ENCODE data around the gene LIN28B. TPM values are rescaled to one million over a fixed set of nuclear protein-coding genes. Genes with fewer than 3 reads are reported as not detected.

LIN28B gene, protein sequence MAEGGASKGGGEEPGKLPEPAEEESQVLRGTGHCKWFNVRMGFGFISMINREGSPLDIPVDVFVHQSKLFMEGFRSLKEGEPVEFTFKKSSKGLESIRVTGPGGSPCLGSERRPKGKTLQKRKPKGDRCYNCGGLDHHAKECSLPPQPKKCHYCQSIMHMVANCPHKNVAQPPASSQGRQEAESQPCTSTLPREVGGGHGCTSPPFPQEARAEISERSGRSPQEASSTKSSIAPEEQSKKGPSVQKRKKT
- total RNA-seq (not detected), polyA plus RNA-seq (ENCODE audit: insufficient read length in 6 of 6) (under 1 TPM; 0.09 to 0.44 (median 0.29) TPM)
- long read RNA-seq, donor 1, result 0 reads
- long read RNA-seq, donor 2, result 0 reads
- long read RNA-seq, donor 3, result 0 reads
- long read RNA-seq, donor 4, result 0 reads
- long read RNA-seq, donor 5, result 0 reads
- long read RNA-seq, donor 6, result 0 reads
- long read RNA-seq, donor 7, result 0 reads
- long read RNA-seq, donor 8, full-length matches to known transcripts, result 1 of 1 reads
- long read RNA-seq, donor 8, partial matches to known transcripts, result 0 of 1 reads
- long read RNA-seq, donor 8, other reads (novel, unspliced or antisense), result 0 of 1 reads
- long read RNA-seq, donor 9, result 0 reads
- long read RNA-seq, donor 10, result 0 reads
- long read RNA-seq, donor 11, result 0 reads
- long read RNA-seq, donor 12, result 0 reads

DNA sequence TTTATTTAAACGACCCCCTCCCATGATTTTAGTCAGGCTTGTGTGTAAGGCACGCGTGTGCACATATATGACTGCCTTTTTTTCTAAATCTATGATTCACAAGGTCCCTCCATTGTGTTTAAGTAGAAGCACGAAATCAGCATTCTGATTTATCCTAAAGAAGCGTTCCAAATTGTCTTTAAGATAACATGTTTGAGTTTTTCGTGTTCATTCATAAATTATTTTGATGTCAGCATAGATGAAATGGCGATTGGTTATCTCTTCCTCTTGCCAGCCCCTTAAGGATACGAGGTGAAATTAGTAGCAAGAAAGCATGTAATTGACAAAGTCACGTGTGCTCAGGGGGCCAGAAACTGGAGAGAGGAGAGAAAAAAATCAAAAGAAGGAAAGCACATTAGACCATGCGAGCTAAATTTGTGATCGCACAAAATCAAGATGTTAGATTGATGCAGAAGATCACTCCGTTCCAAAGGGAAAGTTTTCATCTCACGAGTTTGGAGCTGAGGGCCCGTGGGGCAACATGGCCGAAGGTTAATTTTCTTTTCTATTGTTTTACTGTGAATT lies at the start of gene LIN28B:
TSS of gene LIN28B (plus strand) at position 377 of the 564 bp plus-strand sequence. CDS start at position 521, 144 bp downstream.
- H3K27me3 ChIP-seq, result peaks cover 90 to 93% of the 10 kb centered on the region in 2 donors
- no peaks in the 10 kb centered on the region for H3K4me1 ChIP-seq
- DNase-seq, result no peak
- H3K4me3 ChIP-seq, result no peak within 1 kb of the TSS
- H3K9me3 ChIP-seq, result no peaks in the 10 kb centered on the region
- TF ChIP-seq, protein P1, sequence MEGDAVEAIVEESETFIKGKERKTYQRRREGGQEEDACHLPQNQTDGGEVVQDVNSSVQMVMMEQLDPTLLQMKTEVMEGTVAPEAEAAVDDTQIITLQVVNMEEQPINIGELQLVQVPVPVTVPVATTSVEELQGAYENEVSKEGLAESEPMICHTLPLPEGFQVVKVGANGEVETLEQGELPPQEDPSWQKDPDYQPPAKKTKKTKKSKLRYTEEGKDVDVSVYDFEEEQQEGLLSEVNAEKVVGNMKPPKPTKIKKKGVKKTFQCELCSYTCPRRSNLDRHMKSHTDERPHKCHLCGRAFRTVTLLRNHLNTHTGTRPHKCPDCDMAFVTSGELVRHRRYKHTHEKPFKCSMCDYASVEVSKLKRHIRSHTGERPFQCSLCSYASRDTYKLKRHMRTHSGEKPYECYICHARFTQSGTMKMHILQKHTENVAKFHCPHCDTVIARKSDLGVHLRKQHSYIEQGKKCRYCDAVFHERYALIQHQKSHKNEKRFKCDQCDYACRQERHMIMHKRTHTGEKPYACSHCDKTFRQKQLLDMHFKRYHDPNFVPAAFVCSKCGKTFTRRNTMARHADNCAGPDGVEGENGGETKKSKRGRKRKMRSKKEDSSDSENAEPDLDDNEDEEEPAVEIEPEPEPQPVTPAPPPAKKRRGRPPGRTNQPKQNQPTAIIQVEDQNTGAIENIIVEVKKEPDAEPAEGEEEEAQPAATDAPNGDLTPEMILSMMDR (IDR thresholded peaks at IDR 0.05), result no peak
- no peak within 1 kb of the TSS for H3K27ac ChIP-seq
- intact Hi-C loops (cut with DNase I), result no loop called here
- H3K36me3 ChIP-seq, result no peaks in the 10 kb centered on the region
- no peak for ATAC-seq

DNA sequence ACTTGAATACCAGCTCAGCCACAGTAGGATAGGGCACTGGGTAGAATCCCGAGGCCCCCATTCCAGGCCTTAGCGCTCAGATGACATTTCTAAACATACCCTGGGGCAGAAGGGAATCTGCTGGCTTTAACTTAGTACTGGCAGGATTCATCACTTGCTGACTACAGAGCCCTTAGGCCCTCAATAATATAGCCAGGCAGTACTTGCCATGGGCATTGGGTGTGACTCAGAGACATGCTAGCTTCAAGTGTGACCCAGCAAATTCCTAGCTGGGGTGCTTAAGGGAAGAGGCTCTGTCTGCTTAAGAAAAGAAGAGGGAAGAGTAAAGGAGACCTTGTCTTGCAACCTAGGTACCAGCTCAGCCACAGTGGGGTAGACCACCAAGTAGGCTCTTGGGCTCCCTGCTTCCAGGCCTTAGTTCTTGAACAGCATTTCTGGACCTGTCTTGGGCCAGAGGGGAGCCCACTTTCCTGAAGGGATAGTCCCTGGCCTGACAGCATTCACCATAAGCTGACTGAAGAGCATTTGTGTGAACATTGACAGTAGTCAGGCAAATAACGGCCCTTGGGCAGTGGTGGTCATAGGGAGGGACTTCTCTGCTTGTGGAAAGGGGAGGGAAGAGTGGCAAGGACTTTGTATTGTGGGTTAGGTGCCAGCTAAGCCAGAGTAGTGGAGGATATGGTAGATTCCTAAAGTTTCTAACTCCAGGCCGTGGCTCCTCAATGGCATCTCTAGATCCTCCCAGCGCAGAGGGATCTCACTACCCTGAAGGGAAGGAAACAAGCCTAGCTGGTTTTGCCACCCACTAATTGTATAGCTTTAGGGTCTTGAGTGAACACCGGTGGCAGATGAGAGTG lies 48.6 kb upstream of the LIN28B start:
- H3K4me1 ChIP-seq, result no peaks in the 10 kb centered on the region
- TF ChIP-seq, protein P1 (IDR thresholded peaks at IDR 0.05), result no peak
- DNase-seq (no peak), ATAC-seq (no peak)
- no peaks in the 10 kb centered on the region for H3K27me3 ChIP-seq
- H3K36me3 ChIP-seq, result no peaks in the 10 kb centered on the region
- H3K4me3 ChIP-seq, result no peak overlapping the region
- peaks cover 0 to 12% of the 10 kb centered on the region in 2 donors for H3K9me3 ChIP-seq
- intact Hi-C loops (cut with DNase I), result no loop called here
- no peak overlapping the region for H3K27ac ChIP-seq

DNA sequence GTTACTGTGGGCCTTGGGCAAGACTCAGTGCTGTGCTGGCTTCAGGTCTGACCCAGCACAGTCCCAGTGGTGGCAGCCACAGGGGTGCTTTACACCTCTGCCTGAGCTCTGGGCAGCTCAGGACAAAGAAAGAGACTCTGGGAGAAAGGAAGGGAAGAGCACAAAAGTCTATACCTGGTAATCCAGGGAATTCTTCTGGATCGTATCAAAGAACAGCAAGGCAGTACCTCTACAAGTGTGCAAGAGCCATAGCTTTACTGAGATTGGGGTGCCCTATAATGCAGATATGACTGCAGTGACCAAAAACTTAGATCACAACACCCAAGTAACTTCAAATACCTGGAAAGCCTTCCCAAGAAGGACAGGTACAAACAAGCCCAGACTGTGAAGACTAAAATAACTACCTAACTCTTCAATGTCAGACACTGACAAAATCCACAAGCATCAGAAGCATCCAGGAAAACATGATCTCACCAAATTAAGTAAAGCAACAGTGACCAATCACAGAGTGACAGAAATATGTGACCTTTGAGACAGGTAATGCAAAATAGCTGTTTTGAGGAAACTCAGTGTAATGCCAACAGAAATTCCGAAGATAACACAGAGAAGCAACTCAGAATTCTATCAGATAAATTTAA lies 47.9 kb upstream of the LIN28B start:
- ATAC-seq, result no peak
- no peaks in the 10 kb centered on the region for H3K27me3 ChIP-seq
- no peaks in the 10 kb centered on the region for H3K4me1 ChIP-seq
- no peak for DNase-seq
- no peak overlapping the region for H3K4me3 ChIP-seq
- H3K36me3 ChIP-seq, result no peaks in the 10 kb centered on the region
- H3K9me3 ChIP-seq, result peaks cover 0 to 11% of the 10 kb centered on the region in 2 donors
- H3K27ac ChIP-seq, result no peak overlapping the region
- TF ChIP-seq, protein P1 (IDR thresholded peaks at IDR 0.05), result no peak
- intact Hi-C loops (cut with DNase I), result no loop called here

DNA sequence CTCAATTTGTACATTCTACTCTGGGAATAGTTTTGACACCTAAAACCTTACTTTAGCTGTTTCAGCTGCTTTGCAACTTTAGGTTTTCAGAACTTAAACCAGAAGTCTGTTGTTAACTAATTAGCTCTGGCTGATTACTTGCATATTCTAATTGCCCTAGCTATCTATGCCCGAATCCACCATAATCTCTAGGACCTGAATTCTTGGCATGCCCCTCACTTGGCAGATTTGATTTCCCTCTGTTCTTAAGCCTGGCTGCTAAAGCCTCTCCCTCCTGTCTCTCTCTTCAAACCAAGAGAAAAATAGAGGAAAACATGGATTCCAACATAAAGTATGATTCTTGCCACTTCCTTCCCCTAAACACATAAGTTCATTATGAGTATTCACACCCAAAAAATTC lies 35.0 kb upstream of the LIN28B start:
- intact Hi-C loops (cut with DNase I), result no loop called here
- no peaks in the 10 kb centered on the region for H3K4me1 ChIP-seq
- no peaks in the 10 kb centered on the region for H3K36me3 ChIP-seq
- no peak overlapping the region for H3K4me3 ChIP-seq
- DNase-seq (no peak), ATAC-seq (no peak)
- TF ChIP-seq, protein P1 (IDR thresholded peaks at IDR 0.05), result no peak
- no peak overlapping the region for H3K27ac ChIP-seq
- no peaks in the 10 kb centered on the region for H3K27me3 ChIP-seq
- no peaks in the 10 kb centered on the region for H3K9me3 ChIP-seq

Data from left lung (tissue), 14 donors.